Esophagus squamous epithelium (tissue), 4 donors: Measurements from ENCODE around the gene PDE10A.

ENCODE experiments used
- CTCF ChIP-seq, 6 experiments: fragments of 450-650 bp in 4 of 6; fragments of 200-600 bp in 2 of 6; sonication (generic) in 2 of 6; IDR thresholded peaks; one replicate each; pipeline ENCODE4 v1.5.1; 2016 to 2019; ENCODE audit warnings: antibody characterized with exemption in 6 of 6, mild to moderate bottlenecking in 4 of 6, moderate library complexity in 4 of 6
- POLR2A ChIP-seq, 4 donors: fragments of 450-650 bp; IDR thresholded peaks; one replicate each; pipeline ENCODE4 v1.6.1; 2017; ENCODE audit warnings: antibody characterized with exemption in 4 of 4, mild to moderate bottlenecking in 4 of 4, moderate library complexity in 3 of 4

- TF ChIP-seq POLR2A (IDR thresholded peaks at IDR 0.05) (no peak), CTCF (IDR thresholded peaks at IDR 0.05) (no peak)
Observed at GRCh38 chr6:165655191-165655590, 7.8 kb downstream of the PDE10A start.
